HG03469 (cell line): ENCODE measurements around the gene HLA-E.

ENCODE experiments used
- ATAC-seq: cut with Tn5 transposase; IDR thresholded peaks from one replicate; pipeline ENCODE4 v1.9.1; 2021; ENCODE audit warnings: mild to moderate bottlenecking, moderate library complexity, moderate number of reproducible peaks; ENCODE audit not compliant: unreplicated experiment

Gene HLA-E

GRCh38 chr6:30533460-30534294 lies 44.4 kb downstream of the HLA-E start:
- ATAC-seq = no peak

GRCh38 chr6:30537931-30538330 lies 48.6 kb downstream of the HLA-E start:
- ATAC-seq = no peak

- no peak for ATAC-seq
Observed at GRCh38 chr6:30541515-30542403, 52.5 kb downstream of the HLA-E start.

GRCh38 chr6:30542404-30542725 lies 53.1 kb downstream of the HLA-E start:
- ATAC-seq = no peak

GRCh38 chr6:30542915-30543314 lies 53.6 kb downstream of the HLA-E start:
- ATAC-seq = no peak
